ENCODE results near the gene PATL2.
"Not testable (repeated sequence)": the region's sequence is repeated elsewhere in the genome, so short reads cannot be mapped to it uniquely, and the experiment has no call there.

PATL2 gene

GRCh38 chr15:44711096-44711742 lies at the start of gene PATL2, which contains the start of gene B2M:
PATL2 (minus strand) TSS chr15:44711323; CDS start chr15:44676490, 34,833 bp downstream.
B2M (plus strand) TSS chr15:44711517; CDS start chr15:44711547, 30 bp downstream.
- DNase-seq (ENCODE audit: low spot score): peak; percentile 79

GRCh38 chr15:44753345-44753744 lies 42.2 kb upstream of the PATL2 start:
- no peak for DNase-seq (ENCODE audit: low spot score)

GRCh38 chr15:44743454-44743853 lies 32.3 kb upstream of the PATL2 start:
- not testable (repeated sequence) for DNase-seq (ENCODE audit: low spot score)

GRCh38 chr15:44739222-44739847 lies 28.2 kb upstream of the PATL2 start:
- not testable (repeated sequence) for DNase-seq (ENCODE audit: low spot score)

GRCh38 chr15:44738340-44738984 lies 27.3 kb upstream of the PATL2 start:
- DNase-seq (ENCODE audit: low spot score): peak; percentile 19

- no peak for DNase-seq (ENCODE audit: low spot score)
Measured at GRCh38 chr15:44736181-44736765, 25.1 kb upstream of the PATL2 start, which contains the start of gene TRIM69. TRIM69 (plus strand) TSS chr15:44736528; CDS start chr15:44736705, 177 bp downstream.

GRCh38 chr15:44735482-44736180 lies 24.5 kb upstream of the PATL2 start:
- DNase-seq (ENCODE audit: low spot score): no peak

GRCh38 chr15:44734839-44735481 lies 23.8 kb upstream of the PATL2 start:
- DNase-seq (ENCODE audit: low spot score): no peak

- DNase-seq (ENCODE audit: low spot score): no peak
Measured at GRCh38 chr15:44729408-44730127, 18.4 kb upstream of the PATL2 start.

- DNase-seq (ENCODE audit: low spot score): peak; percentile 71
Measured at GRCh38 chr15:44728576-44729407, 17.7 kb upstream of the PATL2 start.

GRCh38 chr15:44728232-44728575 lies 17.1 kb upstream of the PATL2 start:
- DNase-seq (ENCODE audit: low spot score): not testable (repeated sequence)

GRCh38 chr15:44727485-44728231 lies 16.5 kb upstream of the PATL2 start:
- DNase-seq (ENCODE audit: low spot score): no peak

- peak; percentile 5 for DNase-seq (ENCODE audit: low spot score)
Measured at GRCh38 chr15:44726568-44727484, 15.7 kb upstream of the PATL2 start.

GRCh38 chr15:44726136-44726535 lies 15.0 kb upstream of the PATL2 start:
- no peak for DNase-seq (ENCODE audit: low spot score)

- DNase-seq (ENCODE audit: low spot score): no peak
Measured at GRCh38 chr15:44722011-44722410, 10.9 kb upstream of the PATL2 start.

- DNase-seq (ENCODE audit: low spot score): no peak
Measured at GRCh38 chr15:44720460-44721176, 9.5 kb upstream of the PATL2 start.

- not testable (repeated sequence) for DNase-seq (ENCODE audit: low spot score)
Measured at GRCh38 chr15:44720000-44720435, 8.9 kb upstream of the PATL2 start.
